GM10266 (cell line): ENCODE data around the gene MACIR.
A peak's percentile ranks its signal among the peaks of the same experiment; 100 is the strongest.

Experiments
- DNase-seq: peaks from one replicate; pipeline ENCODE4 v3.0.0; 2012; ENCODE audit errors: extremely low spot score
- TF ChIP-seq, protein P1 (sequence below): IDR thresholded peaks from 2 replicates; pipeline ENCODE4 v1.5.1; 2012; ENCODE audit warnings: mild to moderate bottlenecking, low read depth; ENCODE audit not compliant: control insufficient read depth, insufficient read depth; ENCODE audit errors: missing control alignments

Gene MACIR, protein sequence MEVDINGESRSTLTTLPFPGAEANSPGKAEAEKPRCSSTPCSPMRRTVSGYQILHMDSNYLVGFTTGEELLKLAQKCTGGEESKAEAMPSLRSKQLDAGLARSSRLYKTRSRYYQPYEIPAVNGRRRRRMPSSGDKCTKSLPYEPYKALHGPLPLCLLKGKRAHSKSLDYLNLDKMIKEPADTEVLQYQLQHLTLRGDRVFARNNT

GRCh38 chr5:103258368-103258956 lies at the start of gene MACIR:
Gene MACIR (plus strand): TSS chr5:103258763. CDS start chr5:103275920, 17,157 bp downstream.
- TF ChIP-seq, protein P1, sequence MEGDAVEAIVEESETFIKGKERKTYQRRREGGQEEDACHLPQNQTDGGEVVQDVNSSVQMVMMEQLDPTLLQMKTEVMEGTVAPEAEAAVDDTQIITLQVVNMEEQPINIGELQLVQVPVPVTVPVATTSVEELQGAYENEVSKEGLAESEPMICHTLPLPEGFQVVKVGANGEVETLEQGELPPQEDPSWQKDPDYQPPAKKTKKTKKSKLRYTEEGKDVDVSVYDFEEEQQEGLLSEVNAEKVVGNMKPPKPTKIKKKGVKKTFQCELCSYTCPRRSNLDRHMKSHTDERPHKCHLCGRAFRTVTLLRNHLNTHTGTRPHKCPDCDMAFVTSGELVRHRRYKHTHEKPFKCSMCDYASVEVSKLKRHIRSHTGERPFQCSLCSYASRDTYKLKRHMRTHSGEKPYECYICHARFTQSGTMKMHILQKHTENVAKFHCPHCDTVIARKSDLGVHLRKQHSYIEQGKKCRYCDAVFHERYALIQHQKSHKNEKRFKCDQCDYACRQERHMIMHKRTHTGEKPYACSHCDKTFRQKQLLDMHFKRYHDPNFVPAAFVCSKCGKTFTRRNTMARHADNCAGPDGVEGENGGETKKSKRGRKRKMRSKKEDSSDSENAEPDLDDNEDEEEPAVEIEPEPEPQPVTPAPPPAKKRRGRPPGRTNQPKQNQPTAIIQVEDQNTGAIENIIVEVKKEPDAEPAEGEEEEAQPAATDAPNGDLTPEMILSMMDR, result peak; percentile 9
- DNase-seq, result peak; percentile 89

DNA sequence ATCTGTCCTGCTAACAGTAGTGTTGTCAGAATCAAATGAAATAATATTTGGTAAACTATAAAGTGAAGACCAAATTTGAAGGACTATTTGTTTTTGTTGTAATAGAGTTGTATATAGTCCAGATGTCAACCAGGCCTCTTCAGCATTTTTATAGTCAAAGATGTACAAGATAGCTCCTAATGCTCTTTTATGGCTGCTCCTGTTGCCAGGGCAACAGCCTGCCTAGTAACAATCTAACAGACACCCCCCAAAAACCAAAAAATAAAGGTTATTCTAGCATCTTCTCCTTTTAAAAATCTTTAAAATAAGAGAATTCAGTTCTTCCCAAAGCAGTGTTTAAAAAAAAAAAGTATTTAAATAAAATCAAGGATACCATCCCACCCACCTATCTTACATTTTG lies 49.5 kb upstream of the MACIR start:
- DNase-seq, result no peak
- TF ChIP-seq, protein P1, result no peak

GRCh38 chr5:103210952-103211351 lies 47.6 kb upstream of the MACIR start:
- no peak for DNase-seq
- TF ChIP-seq, protein P1, result no peak

DNA sequence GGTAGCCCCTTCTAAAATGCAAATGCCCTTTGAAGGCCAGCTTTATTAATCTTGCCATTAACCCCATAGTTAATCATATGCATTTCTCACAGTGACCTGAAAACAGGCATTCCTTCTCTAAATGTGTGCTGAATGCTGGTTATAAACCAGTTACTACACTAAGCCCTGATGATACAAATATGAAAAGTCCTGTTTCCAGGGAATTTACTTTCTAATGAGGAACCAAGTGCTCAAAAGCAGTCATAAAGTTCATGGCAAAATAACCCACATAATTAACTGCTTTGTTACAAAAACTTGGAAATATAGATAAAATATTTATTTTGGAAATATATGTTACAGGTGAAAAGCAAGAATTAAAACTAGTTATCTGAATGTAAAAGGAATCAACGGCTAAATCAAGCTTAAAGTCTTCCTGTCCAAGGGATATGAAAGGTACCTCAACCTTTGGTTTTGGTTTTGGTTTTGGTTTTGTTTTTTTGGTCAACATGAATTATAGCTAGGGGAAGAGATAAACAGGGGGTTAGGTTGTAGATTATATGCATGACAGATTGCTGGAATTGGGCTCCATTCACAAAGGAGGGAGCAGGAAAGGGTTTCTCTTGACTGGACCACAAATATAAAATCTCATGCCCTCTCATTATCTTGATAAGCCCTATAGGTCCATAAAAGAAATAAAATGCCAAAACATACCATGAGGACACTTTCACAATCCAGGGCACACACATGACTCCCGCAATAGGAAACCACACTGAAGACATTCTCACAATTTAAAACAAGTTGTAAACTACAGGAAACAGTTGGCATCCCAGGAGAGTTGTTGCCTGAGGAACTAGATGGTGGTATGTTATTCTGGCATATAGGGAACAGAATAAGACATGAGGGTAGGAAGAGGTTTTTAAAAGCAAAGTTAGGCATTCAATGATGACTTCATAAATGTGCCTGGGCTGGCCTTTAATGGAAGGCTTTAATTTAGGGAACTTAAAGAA lies 46.7 kb upstream of the MACIR start:
- TF ChIP-seq, protein P1, result no peak
- DNase-seq, result peak; percentile 6

DNA sequence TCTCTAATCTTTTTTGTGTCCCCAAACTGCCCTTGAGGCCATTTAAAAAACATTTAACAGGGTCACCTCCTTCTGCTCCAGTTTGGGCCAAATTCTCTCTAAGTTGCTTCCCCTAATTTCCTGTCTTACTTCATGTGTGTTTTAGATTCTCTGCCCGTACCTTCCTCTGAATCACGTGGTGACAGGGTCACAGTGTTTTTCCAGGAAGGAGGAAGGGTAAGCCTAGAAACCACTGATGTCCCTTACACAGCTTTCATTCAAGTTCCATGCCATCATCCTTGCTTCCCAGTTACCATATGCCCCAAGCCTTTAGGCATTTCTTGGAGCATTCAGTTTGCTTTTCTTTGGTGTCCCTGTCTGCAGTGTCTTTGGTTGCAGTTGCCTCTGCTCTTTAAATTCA lies 42.4 kb upstream of the MACIR start:
- DNase-seq, result no peak
- TF ChIP-seq, protein P1, result no peak

DNA sequence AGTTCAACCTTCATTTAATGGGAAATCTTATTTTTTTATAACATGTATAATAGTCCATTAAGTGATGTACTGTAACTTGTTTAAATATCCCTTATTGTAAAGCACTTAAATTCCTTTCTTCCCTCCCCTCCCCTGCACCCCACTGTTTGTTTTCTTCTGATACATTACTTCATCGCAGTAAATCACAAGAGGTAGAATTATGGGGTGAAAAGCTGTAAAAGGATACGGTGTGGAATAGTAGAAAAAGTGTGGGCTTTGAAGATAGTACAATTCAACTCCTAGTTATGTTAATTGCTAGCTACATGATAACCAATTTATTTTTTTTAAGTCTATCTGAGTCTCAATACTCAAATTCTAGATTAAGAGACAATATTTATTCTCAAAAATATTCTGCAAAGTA lies 41.9 kb upstream of the MACIR start:
- TF ChIP-seq, protein P1, result no peak
- no peak for DNase-seq
